B cell (primary cell): ENCODE results near the gene TBC1D2B. TPM values are rescaled to one million over a fixed set of nuclear protein-coding genes. Genes with fewer than 3 reads are reported as not detected.

Experiments used
- ATAC-seq: fragments of 200-7000 bp; cut with Tn5 transposase; one replicate; pipeline ENCODE4 v1.10.0; 2021; ENCODE audit warnings: low read depth, mild to moderate bottlenecking, moderate number of reproducible peaks, moderate library complexity
- CTCF ChIA-PET: fragments of 350-600 bp; sonication (Branson Sonifier 250); formaldehyde crosslinking; loops from one replicate; lab custom pipeline; 2021; ENCODE audit warnings: antibody characterized with exemption, inconsistent platforms; lab: Charles Lee
- POLR2A ChIA-PET: fragments of 350-600 bp; sonication (Branson Sonifier 250); formaldehyde crosslinking; loops from one replicate; lab custom pipeline; 2021; ENCODE audit warnings: antibody characterized with exemption; lab: Charles Lee
- DNase-seq: peaks from one replicate; pipeline ENCODE4 v3.0.0; 2013
- H2AFZ ChIP-seq: 2 replicates; pipeline ENCODE4 v1.6.1; 2012; ENCODE audit warnings: mild to moderate bottlenecking, low read depth, low read length; ENCODE audit not compliant: insufficient read depth, poor library complexity, severe bottlenecking
- H3K27ac ChIP-seq, 2 donors: 1 replicate in 1 of 2; 2 replicates in 1 of 2; pipeline ENCODE4 v1.5.1; 2012 to 2013; ENCODE audit warnings: low read length in 2 of 2, mild to moderate bottlenecking in 2 of 2, moderate library complexity in 1 of 2
- H3K27me3 ChIP-seq, 4 experiments: fragments of 200-600 bp in 1 of 4; sonication (generic) in 1 of 4; replicated peaks in 1 of 4; 1 replicate in 2 of 4; 2 replicates in 2 of 4; pipeline versions ENCODE4 v1.6.1 to v1.7.0; 2013 to 2016; ENCODE audit warnings: low read length in 3 of 4, mild to moderate bottlenecking in 2 of 4, mixed read lengths in 1 of 4, moderate library complexity in 1 of 4; ENCODE audit not compliant: insufficient read depth in 4 of 4, control insufficient read depth in 3 of 4; ENCODE audit errors: control extremely low read depth in 1 of 4
- H3K36me3 ChIP-seq, 2 experiments: replicated peaks in 1 of 2; 1 replicate in 1 of 2; 2 replicates in 1 of 2; pipeline versions ENCODE4 v1.6.1 to v1.7.1; 2013; ENCODE audit warnings: low read length in 1 of 2; ENCODE audit not compliant: insufficient read depth in 2 of 2, control insufficient read depth in 1 of 2; ENCODE audit errors: control extremely low read depth in 1 of 2, extremely low read depth in 1 of 2
- H3K4me1 ChIP-seq, 2 donors: fragments of 200-600 bp in 1 of 2; sonication (generic) in 1 of 2; 1 replicate in 1 of 2; 2 replicates in 1 of 2; pipeline versions ENCODE4 v1.5.1 to v1.6.1; 2013 to 2017; ENCODE audit warnings: low read length in 2 of 2; ENCODE audit not compliant: control insufficient read depth in 2 of 2, insufficient read depth in 2 of 2
- H3K4me2 ChIP-seq: replicated peaks from 2 replicates; pipeline ENCODE3; 2012; ENCODE audit warnings: mild to moderate bottlenecking, low read depth, low read length; ENCODE audit not compliant: poor library complexity, severe bottlenecking
- H3K4me3 ChIP-seq, 5 experiments: fragments of 200-600 bp in 1 of 5; sonication (generic) in 1 of 5; 1 replicate in 3 of 5; 2 replicates in 2 of 5; pipeline versions ENCODE4 v1.5.1 to v1.7.0; 2011 to 2016; ENCODE audit warnings: low read length in 4 of 5, mild to moderate bottlenecking in 4 of 5, low read depth in 2 of 5, control low read depth in 1 of 5, moderate library complexity in 1 of 5; ENCODE audit not compliant: insufficient read depth in 1 of 5; ENCODE audit errors: control extremely low read depth in 1 of 5, extremely low read depth in 1 of 5
- H3K79me2 ChIP-seq: fragments of 200-600 bp; sonication (generic); one replicate; pipeline ENCODE4 v1.6.0; 2016; ENCODE audit warnings: low read length; ENCODE audit not compliant: control insufficient read depth, insufficient read depth
- H3K9ac ChIP-seq: fragments of 200-600 bp; sonication (generic); 2 replicates; pipeline ENCODE4 v1.6.1; 2017; ENCODE audit warnings: mild to moderate bottlenecking, low read length, moderate library complexity
- H3K9me3 ChIP-seq, 3 donors: one replicate each; pipeline versions ENCODE4 v1.6.1 to v1.7.1; 2013; ENCODE audit warnings: low read length in 2 of 3; ENCODE audit not compliant: control insufficient read depth in 2 of 3, insufficient read depth in 1 of 3; ENCODE audit errors: control extremely low read depth in 1 of 3
- H4K20me1 ChIP-seq: 2 replicates; pipeline ENCODE4 v1.6.0; 2012; ENCODE audit warnings: mild to moderate bottlenecking, low read length; ENCODE audit not compliant: insufficient read depth, control insufficient read depth, poor library complexity, severe bottlenecking
- H3K27ac Mint-ChIP-seq: one replicate; pipeline ENCODE4 v1.8.0; 2021; ENCODE audit warnings: mixed read lengths
- H3K27me3 Mint-ChIP-seq: one replicate; pipeline ENCODE4 v1.8.0; 2021; ENCODE audit warnings: mixed read lengths
- H3K4me1 Mint-ChIP-seq: one replicate; pipeline ENCODE4 v1.8.0; 2021; ENCODE audit warnings: mixed read lengths
- H3K4me3 Mint-ChIP-seq: one replicate; pipeline ENCODE4 v1.8.0; 2021; ENCODE audit warnings: mixed read lengths
- H3K9me3 Mint-ChIP-seq: one replicate; pipeline ENCODE4 v1.8.0; 2022; ENCODE audit warnings: mixed read lengths; ENCODE audit not compliant: insufficient read depth
- CTCF ChIP-seq: fragments of 200-600 bp; IDR thresholded peaks from one replicate; pipeline ENCODE4 v1.8.0; 2022; ENCODE audit warnings: antibody characterized with exemption, mild to moderate bottlenecking
- EZH2 ChIP-seq: IDR thresholded peaks from 2 replicates; pipeline ENCODE4 v1.6.1; 2012; ENCODE audit warnings: borderline replicate concordance, low read depth, mild to moderate bottlenecking, moderate library complexity, low read length; ENCODE audit not compliant: insufficient read depth, poor library complexity, severe bottlenecking
- WGBS: methylation state at CpG from one replicate; pipeline ENCODE4 v1.1.5; 2013; ENCODE audit warnings: missing lambda C conversion rate; ENCODE audit not compliant: insufficient coverage; 5-methylcytosine and 5-hydroxymethylcytosine counted together
- intact Hi-C: fragments of 100-400 bp; cut with micrococcal nuclease; formaldehyde crosslinking; loops from one replicate; pipeline ENCODE4 v1.10.0; 2022
- polyA plus RNA-seq: library from polyadenylated mRNA; depleted of rRNA; stranded (reverse); fragments of >200 nt; gene quantifications from 2 replicates; pipeline ENCODE4 v1.2.3, GENCODE V29; 2012
- total RNA-seq, 2 donors: library from RNA; stranded (reverse); fragments of 120-200 nt in 1 of 2; gene quantifications; 1 replicate in 1 of 2; 2 replicates in 1 of 2; pipeline versions ENCODE4 v1.2.3 to v1.2.4, GENCODE V29; 2013 to 2022

TBC1D2B gene
- total and polyA plus RNA-seq, 2 donors (not counting 1 experiment from before 2014, with no cell fraction given), result 8.5 to 26.1 TPM

GRCh38 chr15:78023865-78024518, 53.5 kb downstream of the TBC1D2B start:
- CTCF ChIA-PET, result interaction anchor here (0.7 to 1.1 kb wide), 3 partner anchors 171 to 218 kb away, joined by 3 read pairs; no protein-coding TSS in a partner anchor
- no peak overlapping the region for H3K4me3 Mint-ChIP-seq
- Histone ChIP-seq H2AFZ (no peak overlapping the region), H3K4me2 (no peak overlapping the region), H3K36me3 (peaks cover 0 to 27% of the 10 kb centered on the region in 2 experiments), H3K4me3 (no peak overlapping the region), H3K9me3 (no peaks in the 10 kb centered on the region), H3K9ac (no peak overlapping the region), H3K27ac (no peak overlapping the region), H3K27me3 (no peaks in the 10 kb centered on the region), H4K20me1 (no peaks in the 10 kb centered on the region), H3K79me2 (no peaks in the 10 kb centered on the region), H3K4me1 (peaks cover 4% of the 10 kb centered on the region in 2 donors)
- no peaks in the 10 kb centered on the region for H3K9me3 Mint-ChIP-seq
- ATAC-seq, result no peak
- no peak for DNase-seq
- H3K27ac Mint-ChIP-seq, result no peak overlapping the region
- peaks cover 6% of the 10 kb centered on the region for H3K4me1 Mint-ChIP-seq
- POLR2A ChIA-PET, result no interaction called here
- intact Hi-C loops, result no loop called here
- H3K27me3 Mint-ChIP-seq, result no peaks in the 10 kb centered on the region
- 96% methylated on average over 15 of the region's 17 CpGs for WGBS
- TF ChIP-seq EZH2 (no peak), CTCF (no peak)

GRCh38 chr15:78023081-78023665, 54.3 kb downstream of the TBC1D2B start:
- H4K20me1 ChIP-seq, result no peaks in the 10 kb centered on the region
- H3K4me3 ChIP-seq, result no peak overlapping the region
- DNase-seq (no peak), ATAC-seq (no peak)
- H3K9ac ChIP-seq, result no peak overlapping the region
- Mint-ChIP-seq H3K4me1 (peaks cover 12% of the 10 kb centered on the region), H3K27ac (no peak overlapping the region), H3K9me3 (no peaks in the 10 kb centered on the region), H3K4me3 (no peak overlapping the region), H3K27me3 (no peaks in the 10 kb centered on the region)
- H3K4me1 ChIP-seq, result peaks cover 10 to 11% of the 10 kb centered on the region in 2 donors
- TF ChIP-seq EZH2 (no peak), CTCF (no peak)
- no peaks in the 10 kb centered on the region for H3K79me2 ChIP-seq
- no peak overlapping the region for H2AFZ ChIP-seq
- WGBS, result 99% methylated on average over 6 of the region's 6 CpGs
- H3K27ac ChIP-seq, result no peak overlapping the region
- no peak overlapping the region for H3K4me2 ChIP-seq
- intact Hi-C loops, result no loop called here
- CTCF ChIA-PET, result interaction anchor here (0.7 to 1.1 kb wide), 2 partner anchors 216 to 219 kb away, joined by 3 read pairs; no protein-coding TSS in a partner anchor
- POLR2A ChIA-PET, result no interaction called here
- H3K9me3 ChIP-seq, result no peaks in the 10 kb centered on the region
- H3K36me3 ChIP-seq, result peaks cover 0 to 27% of the 10 kb centered on the region in 2 experiments
- H3K27me3 ChIP-seq, result no peaks in the 10 kb centered on the region
